GM18526 (cell line): ENCODE measurements around the gene APOH.

Source experiments
- POLR2A ChIP-seq: IDR thresholded peaks from 3 replicates; pipeline ENCODE4 v1.6.1; 2011; ENCODE audit not compliant: insufficient read length; ENCODE audit errors: extremely low read depth

The APOH gene

DNA sequence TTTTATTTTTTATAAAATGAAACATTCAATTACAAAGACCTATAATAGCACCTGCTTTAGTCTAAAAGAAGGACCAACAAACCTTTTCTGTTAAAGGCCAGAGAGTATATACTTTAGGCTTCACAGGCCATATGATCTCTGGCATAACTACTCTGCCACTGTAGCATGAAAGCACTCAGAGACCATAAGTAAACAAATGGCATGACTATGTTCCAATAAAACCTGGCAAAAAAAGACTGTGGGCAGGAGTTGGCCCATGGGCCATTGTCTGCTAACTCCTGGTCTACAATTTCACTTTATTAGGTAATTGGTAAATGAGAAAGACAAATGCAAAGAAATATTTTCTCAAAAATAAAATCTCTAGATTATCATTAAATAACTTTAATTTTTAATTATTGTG lies 52.2 kb downstream of the APOH start:
- no peak for TF ChIP-seq POLR2A

DNA sequence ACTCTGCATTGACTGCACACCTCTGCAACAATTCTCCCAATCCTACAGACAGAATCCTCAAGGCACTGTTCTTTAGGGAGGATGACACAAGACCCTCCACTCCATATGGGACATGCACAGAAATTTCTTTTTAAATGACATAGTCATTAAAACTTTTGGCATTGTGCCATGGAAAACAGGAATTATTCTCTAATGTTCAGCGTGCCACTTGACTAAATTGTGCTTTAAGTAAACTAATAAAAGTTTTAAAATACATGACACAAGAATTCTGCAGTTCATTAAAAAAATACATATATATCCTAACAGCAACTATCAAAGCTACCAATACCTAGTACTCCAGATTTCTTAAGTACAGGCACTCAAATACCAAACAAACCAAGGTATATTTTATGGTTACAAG lies 53.3 kb downstream of the APOH start:
- TF ChIP-seq POLR2A: no peak

DNA sequence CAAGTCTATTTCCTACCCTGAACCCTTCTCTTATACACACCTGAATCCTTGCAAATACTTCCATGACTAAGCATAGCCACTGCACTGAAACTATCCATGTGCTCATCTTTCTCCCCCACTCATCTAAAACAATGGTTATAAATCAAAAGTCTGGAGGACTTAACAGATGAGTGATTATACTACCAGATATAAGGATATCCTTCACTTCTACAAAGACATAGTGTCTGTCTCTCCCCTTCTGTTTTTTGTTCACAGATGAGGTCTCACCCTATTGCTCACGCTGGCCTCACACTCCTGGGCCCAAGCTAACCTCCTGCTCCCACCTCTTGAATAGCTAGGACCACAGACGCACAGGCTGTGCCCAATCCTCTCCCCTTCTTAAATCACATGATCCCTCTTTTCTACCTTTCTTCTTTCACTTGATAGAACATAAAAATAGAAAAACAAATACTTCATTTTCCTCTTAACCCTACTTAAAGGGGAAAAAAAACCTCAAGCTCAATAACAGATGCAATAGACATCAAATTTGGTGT lies 56.5 kb downstream of the APOH start:
- no peak for TF ChIP-seq POLR2A

DNA sequence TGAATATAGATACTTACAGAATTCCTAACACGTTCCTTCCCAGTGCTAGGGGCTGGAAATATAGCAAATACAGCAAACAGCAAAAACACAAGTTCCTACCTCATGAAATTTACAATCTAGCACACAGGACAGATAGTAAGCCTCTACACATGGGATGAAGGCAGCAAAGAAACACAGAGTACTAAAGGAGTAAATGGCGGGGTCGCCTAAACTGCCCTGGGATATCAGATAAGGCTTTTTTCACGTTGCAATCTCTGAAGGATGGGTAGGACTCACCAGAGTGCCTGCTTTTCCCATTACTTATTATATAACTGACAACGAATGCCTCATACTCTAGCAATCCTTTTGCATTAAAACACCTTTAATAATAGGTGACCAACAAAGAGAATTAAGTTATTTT lies 57.1 kb downstream of the APOH start:
- TF ChIP-seq POLR2A: no peak

DNA sequence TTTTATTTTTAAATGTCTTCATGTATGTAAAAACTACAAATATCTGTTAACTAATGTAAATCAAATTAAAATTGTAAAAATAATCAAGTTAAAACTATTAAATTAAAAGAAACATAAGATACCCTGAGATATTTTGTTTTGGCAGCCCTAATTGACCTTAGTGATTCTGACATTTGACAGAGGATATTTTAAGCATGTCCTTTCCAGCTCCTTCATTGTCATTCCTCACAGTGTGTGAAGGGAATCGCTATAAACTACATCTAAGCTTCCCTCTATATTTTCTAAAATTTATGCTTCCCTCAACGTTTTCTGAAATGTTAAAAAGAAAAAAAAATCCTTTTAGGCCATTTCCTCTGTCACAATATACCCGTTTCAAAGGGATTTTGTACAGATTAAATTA lies 57.5 kb downstream of the APOH start:
- no peak for TF ChIP-seq POLR2A

DNA sequence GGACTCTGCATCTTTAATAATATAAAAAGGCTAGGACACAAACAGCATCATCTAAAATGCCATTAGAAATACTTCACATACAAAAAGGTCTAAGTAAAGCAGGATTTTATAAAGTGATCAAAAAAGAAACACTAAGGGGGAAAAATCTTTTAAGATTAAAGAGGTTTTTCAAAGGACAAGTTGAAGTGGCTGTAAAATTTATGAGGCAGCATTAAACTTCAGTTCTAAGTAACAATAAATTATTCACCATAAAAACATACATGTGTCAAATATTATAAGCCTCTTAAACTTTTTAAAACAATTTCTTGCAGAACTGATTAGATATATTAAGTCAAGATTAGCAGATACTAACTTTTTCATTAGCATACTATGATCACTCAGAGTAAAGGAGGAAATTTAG lies 58.0 kb downstream of the APOH start:
- no peak for TF ChIP-seq POLR2A

DNA sequence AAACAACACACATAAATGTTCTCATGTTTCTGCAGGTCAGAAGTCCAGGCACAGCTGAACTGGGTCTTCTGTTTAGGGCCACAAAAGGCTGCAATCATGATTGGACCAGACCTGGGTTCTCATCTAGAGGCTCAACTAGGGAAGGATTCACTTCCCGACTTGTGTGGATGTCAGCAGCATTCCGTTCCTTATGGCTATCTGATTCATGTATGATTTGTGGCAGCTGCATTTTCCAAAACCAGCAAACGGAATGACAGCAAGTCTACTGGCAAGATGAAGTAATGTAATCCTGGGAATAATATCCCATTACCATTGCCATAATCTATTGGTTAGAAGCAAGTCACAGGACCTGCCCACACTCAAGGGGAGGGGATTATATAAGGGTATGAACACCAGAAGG lies 59.4 kb downstream of the APOH start:
- no peak for TF ChIP-seq POLR2A

DNA sequence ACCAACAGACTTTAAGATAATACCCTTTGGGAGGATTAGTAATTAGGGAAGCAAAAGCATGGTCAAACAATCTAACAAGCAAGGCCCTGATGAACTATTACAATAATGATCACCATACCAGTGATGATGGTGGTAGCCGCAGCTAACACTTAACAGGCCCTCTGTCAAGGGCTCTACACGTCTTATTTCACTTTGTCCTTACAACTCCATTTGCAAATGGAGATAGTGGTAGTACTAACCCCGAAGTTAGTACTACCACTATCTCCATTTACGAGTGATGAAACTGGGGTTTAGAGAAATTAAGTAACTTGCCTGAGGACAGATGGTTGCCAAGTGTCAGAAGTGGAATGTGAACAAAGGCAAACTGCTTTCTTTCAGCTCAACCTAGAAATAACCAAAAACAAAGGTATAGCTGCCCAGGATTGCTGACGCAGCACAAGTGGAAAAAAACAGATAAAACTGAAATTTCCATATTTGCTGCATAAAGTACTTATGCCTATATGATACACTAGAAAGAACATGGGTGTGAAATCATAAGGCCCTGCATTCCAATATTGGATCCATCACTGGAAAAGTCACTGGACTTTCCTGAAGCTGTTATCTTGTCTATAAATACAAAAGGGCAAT lies 61.9 kb downstream of the APOH start:
- TF ChIP-seq POLR2A: no peak

DNA sequence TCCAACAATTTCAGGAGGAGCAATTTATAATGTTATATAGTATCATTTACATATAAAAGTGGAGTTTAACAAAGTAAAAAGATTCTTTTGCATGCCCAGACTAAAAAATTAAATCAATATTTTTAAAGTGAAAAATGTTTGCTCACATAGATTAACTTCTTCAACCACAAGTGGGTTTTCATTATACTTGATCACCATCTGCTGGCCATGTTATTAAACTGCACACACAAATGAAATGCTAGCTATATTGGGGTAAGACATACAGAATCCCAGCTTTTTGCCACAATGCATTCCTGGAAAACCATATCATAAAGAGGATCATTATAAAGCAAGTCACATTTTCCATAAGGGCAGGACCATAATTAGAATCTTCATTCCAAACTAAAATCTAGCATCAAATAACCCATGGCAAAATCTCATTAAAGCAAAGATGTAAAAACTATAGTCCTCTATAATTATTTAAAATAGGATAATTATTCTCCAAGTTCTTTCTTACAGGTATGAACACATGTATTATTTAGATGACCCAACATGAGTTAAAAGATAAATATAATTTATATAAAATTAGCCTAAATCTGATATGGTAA lies 63.6 kb downstream of the APOH start:
- no peak for TF ChIP-seq POLR2A
